H1 (cell line): ENCODE measurements around the gene IL6ST.

Experiments used
- CEBPB ChIP-seq: IDR thresholded peaks from 2 replicates; pipeline ENCODE4 v1.6.1; 2012; ENCODE audit warnings: low read depth, low read length
- EZH2 ChIP-seq: fragments of 200-600 bp; sonication (generic); IDR thresholded peaks from 2 replicates; pipeline ENCODE4 v1.7.1; 2012; ENCODE audit warnings: low read depth, mild to moderate bottlenecking, moderate library complexity, low read length, inconsistent platforms; ENCODE audit not compliant: severe bottlenecking
- HDAC6 ChIP-seq: IDR thresholded peaks from one replicate; pipeline ENCODE4 v1.7.1; 2012; ENCODE audit warnings: low read depth, mild to moderate bottlenecking, inconsistent platforms, low read length, moderate library complexity
- JUN ChIP-seq: IDR thresholded peaks from 2 replicates; pipeline ENCODE4 v1.6.1; 2011; ENCODE audit warnings: low read depth, mild to moderate bottlenecking, improper control_type of control experiment, low read length
- POLR2A ChIP-seq, 2 experiments: IDR thresholded peaks; 1 replicate in 1 of 2; 2 replicates in 1 of 2; pipeline ENCODE4 v1.6.1; 2011; ENCODE audit warnings: low read depth in 2 of 2, low read length in 2 of 2, mild to moderate bottlenecking in 2 of 2; ENCODE audit errors: control extremely low read depth in 1 of 2
- POLR2AphosphoS5 ChIP-seq: IDR thresholded peaks from 2 replicates; pipeline ENCODE4 v1.6.1; 2011; ENCODE audit warnings: low read depth, low read length
- RAD21 ChIP-seq, 2 experiments: IDR thresholded peaks in 1 of 2; conservative IDR thresholded peaks in 1 of 2; 2 replicates each; pipeline ENCODE4 v1.6.1; 2011; ENCODE audit warnings: low read depth in 2 of 2, low read length in 2 of 2, improper control_type of control experiment in 1 of 2, inconsistent platforms in 1 of 2, mild to moderate bottlenecking in 1 of 2, moderate library complexity in 1 of 2
- RBBP5 ChIP-seq: IDR thresholded peaks from 2 replicates; pipeline ENCODE4 v1.7.1; 2012; ENCODE audit warnings: low read depth, mild to moderate bottlenecking, inconsistent platforms, low read length, moderate library complexity, borderline replicate concordance
- RFX5 ChIP-seq: IDR thresholded peaks from 2 replicates; pipeline ENCODE4 v1.6.1; 2011; ENCODE audit warnings: low read depth, low read length, improper control_type of control experiment, borderline replicate concordance
- RNF2 ChIP-seq: fragments of 200-900, 300-1000 bp; sonication (generic); IDR thresholded peaks from 2 replicates; pipeline ENCODE4 v1.7.1; 2016; ENCODE audit warnings: borderline replicate concordance, low read depth, mild to moderate bottlenecking, antibody characterized with exemption, low read length; ENCODE audit not compliant: poor library complexity, severe bottlenecking; ENCODE audit errors: missing control alignments
- YY1 ChIP-seq: IDR thresholded peaks from 2 replicates; pipeline ENCODE4 v1.6.1; 2011; ENCODE audit warnings: low read depth, mild to moderate bottlenecking, low read length
- TF ChIP-seq, protein P1 (sequence below): IDR thresholded peaks from 2 replicates; pipeline ENCODE4 v1.6.1; 2012; ENCODE audit warnings: inconsistent platforms
- TF ChIP-seq, protein P2 (sequence below), 3 experiments: IDR thresholded peaks; 1 replicate in 2 of 3; 2 replicates in 1 of 3; pipeline versions ENCODE4 v1.5.1 to v1.6.1; 2011; ENCODE audit warnings: low read length in 3 of 3, mild to moderate bottlenecking in 3 of 3, inconsistent platforms in 2 of 3, low read depth in 1 of 3, moderate library complexity in 1 of 3; ENCODE audit not compliant: insufficient read depth in 1 of 3; ENCODE audit errors: control extremely low read depth in 1 of 3
- TF ChIP-seq, protein P3 (sequence below): IDR thresholded peaks from 2 replicates; pipeline ENCODE4 v1.6.1; 2011; ENCODE audit warnings: low read length, improper control_type of control experiment

DNA sequence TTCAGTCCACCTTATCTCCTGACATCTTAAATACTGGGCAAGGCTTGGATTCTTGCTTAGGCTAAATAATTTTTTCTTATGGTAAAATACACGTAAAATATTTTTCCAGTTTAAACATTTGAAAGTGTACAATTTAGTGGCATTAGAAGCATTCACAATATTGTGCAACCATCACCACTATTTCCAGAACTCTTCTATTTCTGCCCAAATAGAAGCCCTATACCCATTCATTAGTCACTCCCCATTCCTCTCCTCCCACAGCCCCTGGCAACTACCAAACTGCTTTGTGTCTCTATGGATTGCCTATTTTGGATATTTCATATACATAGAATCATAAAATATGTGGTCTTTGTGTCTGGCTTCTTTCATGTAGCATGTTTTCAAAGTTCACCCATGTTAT, 86.0 kb downstream of the IL6ST start:
- TF ChIP-seq, protein P1, sequence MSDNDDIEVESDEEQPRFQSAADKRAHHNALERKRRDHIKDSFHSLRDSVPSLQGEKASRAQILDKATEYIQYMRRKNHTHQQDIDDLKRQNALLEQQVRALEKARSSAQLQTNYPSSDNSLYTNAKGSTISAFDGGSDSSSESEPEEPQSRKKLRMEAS, result no peak
- no peak for TF ChIP-seq YY1
- no peak for TF ChIP-seq RAD21 (IDR thresholded peaks at IDR 0.05 in 1 of 2, conservative IDR thresholded peaks at IDR 0.05 in 1 of 2; ENCODE audit: low read depth in 2 of 2, low read length in 2 of 2)
- TF ChIP-seq, protein P2, sequence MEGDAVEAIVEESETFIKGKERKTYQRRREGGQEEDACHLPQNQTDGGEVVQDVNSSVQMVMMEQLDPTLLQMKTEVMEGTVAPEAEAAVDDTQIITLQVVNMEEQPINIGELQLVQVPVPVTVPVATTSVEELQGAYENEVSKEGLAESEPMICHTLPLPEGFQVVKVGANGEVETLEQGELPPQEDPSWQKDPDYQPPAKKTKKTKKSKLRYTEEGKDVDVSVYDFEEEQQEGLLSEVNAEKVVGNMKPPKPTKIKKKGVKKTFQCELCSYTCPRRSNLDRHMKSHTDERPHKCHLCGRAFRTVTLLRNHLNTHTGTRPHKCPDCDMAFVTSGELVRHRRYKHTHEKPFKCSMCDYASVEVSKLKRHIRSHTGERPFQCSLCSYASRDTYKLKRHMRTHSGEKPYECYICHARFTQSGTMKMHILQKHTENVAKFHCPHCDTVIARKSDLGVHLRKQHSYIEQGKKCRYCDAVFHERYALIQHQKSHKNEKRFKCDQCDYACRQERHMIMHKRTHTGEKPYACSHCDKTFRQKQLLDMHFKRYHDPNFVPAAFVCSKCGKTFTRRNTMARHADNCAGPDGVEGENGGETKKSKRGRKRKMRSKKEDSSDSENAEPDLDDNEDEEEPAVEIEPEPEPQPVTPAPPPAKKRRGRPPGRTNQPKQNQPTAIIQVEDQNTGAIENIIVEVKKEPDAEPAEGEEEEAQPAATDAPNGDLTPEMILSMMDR (IDR thresholded peaks at IDR 0.05; ENCODE audit: control extremely low read depth in 1 of 3, insufficient read depth in 1 of 3, low read depth in 1 of 3, low read length in 3 of 3), result no peak
- TF ChIP-seq, protein P3, sequence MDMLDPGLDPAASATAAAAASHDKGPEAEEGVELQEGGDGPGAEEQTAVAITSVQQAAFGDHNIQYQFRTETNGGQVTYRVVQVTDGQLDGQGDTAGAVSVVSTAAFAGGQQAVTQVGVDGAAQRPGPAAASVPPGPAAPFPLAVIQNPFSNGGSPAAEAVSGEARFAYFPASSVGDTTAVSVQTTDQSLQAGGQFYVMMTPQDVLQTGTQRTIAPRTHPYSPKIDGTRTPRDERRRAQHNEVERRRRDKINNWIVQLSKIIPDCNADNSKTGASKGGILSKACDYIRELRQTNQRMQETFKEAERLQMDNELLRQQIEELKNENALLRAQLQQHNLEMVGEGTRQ, result no peak
- TF ChIP-seq HDAC6, result no peak
- no peak for TF ChIP-seq EZH2
- TF ChIP-seq POLR2AphosphoS5, result no peak
- no peak for TF ChIP-seq RBBP5
- TF ChIP-seq CEBPB, result no peak
- TF ChIP-seq POLR2A (IDR thresholded peaks at IDR 0.05; ENCODE audit: control extremely low read depth in 1 of 2, low read depth in 2 of 2, low read length in 2 of 2), result no peak
- no peak for TF ChIP-seq RFX5
- TF ChIP-seq RNF2, result no peak
- no peak for TF ChIP-seq JUN
